K562 (cell line): ENCODE data around the gene RACGAP1. TPM values are rescaled to one million over a fixed set of nuclear protein-coding genes. Genes with fewer than 3 reads are reported as not detected.
A peak's percentile ranks its signal among the peaks of the same experiment; 100 is the strongest.

ENCODE experiments used
- ATAC-seq: fragments of 200-7000 bp; cut with Tn5 transposase; 3 replicates; pipeline ENCODE4 v1.9.1; 2020; ENCODE audit warnings: moderate library complexity
- BruUV-seq: library from RNA; stranded (reverse); fragments of 400-500 nt; replicated peaks from 2 replicates; lab custom pipeline; 2021; lab: Mats Ljungman, UMichigan
- CTCF ChIA-PET: fragments of 300-600 bp; formaldehyde crosslinking; extraction: SDS; loops from one replicate; lab custom pipeline; 2021; ENCODE audit warnings: low intra/inter-chr PET ratio; lab: Yijun Ruan, JAX
- POLR2A ChIA-PET: fragments of 300-600, 350-650 bp; sonication (Branson Sonifier 250); formaldehyde crosslinking; extraction: SDS; loops from one replicate; lab custom pipeline; 2021; ENCODE audit warnings: antibody characterized with exemption, inconsistent platforms; lab: Yijun Ruan, JAX
- DNase-seq, 4 experiments: peaks; one replicate each; pipeline versions ENCODE4 v3.0.0 to v3.0.0-alpha.2; 2011 to 2018; ENCODE audit warnings: low spot score in 3 of 4, mixed read lengths in 3 of 4; ENCODE audit errors: extremely low read depth in 1 of 4
- FAIRE-seq: peaks from 2 replicates; lab custom pipeline; 2011; peaks lifted over from hg19 to GRCh38; lab: Jason Lieb, UNC
- H2AFZ ChIP-seq: 2 replicates; pipeline ENCODE4 v1.6.0; 2011; ENCODE audit warnings: low read depth, low read length, control low read depth, inconsistent platforms
- H3K27ac ChIP-seq: fragments of 200-600 bp; 3 replicates; pipeline ENCODE4 v1.8.0; 2011; ENCODE audit warnings: low read depth, mild to moderate bottlenecking, control low read depth, inconsistent platforms, low read length, moderate library complexity, mixed read lengths; ENCODE audit errors: extremely low read depth
- H3K27me3 ChIP-seq, 2 experiments: fragments of 300-600 bp in 1 of 2; 2 replicates in 1 of 2; 3 replicates in 1 of 2; pipeline versions ENCODE4 v1.6.0 to v1.8.0; 2011; ENCODE audit warnings: inconsistent platforms in 2 of 2, low read length in 2 of 2, mild to moderate bottlenecking in 1 of 2, mixed read lengths in 1 of 2, moderate library complexity in 1 of 2; ENCODE audit not compliant: control insufficient read depth in 2 of 2, insufficient read depth in 2 of 2
- H3K36me3 ChIP-seq: fragments of 300-600 bp; 3 replicates; pipeline ENCODE4 v1.8.0; 2011; ENCODE audit warnings: mild to moderate bottlenecking, low read length, inconsistent platforms; ENCODE audit not compliant: control insufficient read depth, insufficient read depth
- H3K4me1 ChIP-seq, 2 experiments: fragments of 200-600 bp in 1 of 2; replicated peaks in 1 of 2; 2 replicates in 1 of 2; 3 replicates in 1 of 2; pipeline versions ENCODE4 v1.5.1 to v1.8.0; 2011; ENCODE audit warnings: inconsistent platforms in 2 of 2, low read length in 2 of 2, mild to moderate bottlenecking in 1 of 2, mixed read lengths in 1 of 2, moderate library complexity in 1 of 2; ENCODE audit not compliant: control insufficient read depth in 2 of 2, insufficient read depth in 2 of 2
- H3K4me2 ChIP-seq: 2 replicates; pipeline ENCODE4 v1.6.1; 2011; ENCODE audit warnings: low read length, control low read depth, inconsistent platforms, mixed read lengths; ENCODE audit not compliant: insufficient read depth
- H3K4me3 ChIP-seq: fragments of 200-600 bp; sonication (generic), shearing (Covaris generic); 2 replicates; pipeline ENCODE4 v1.5.1; 2016; ENCODE audit warnings: control low read depth, inconsistent platforms
- H3K79me2 ChIP-seq: fragments of 200-600 bp; 3 replicates; pipeline ENCODE4 v1.8.0; 2011; ENCODE audit warnings: low read length, inconsistent platforms; ENCODE audit not compliant: control insufficient read depth, insufficient read depth
- H3K9ac ChIP-seq, 2 experiments: 2 replicates each; pipeline versions ENCODE4 v1.6.0 to v1.6.1; 2011; ENCODE audit warnings: low read depth in 2 of 2, low read length in 2 of 2, control low read depth in 1 of 2, inconsistent platforms in 1 of 2, mild to moderate bottlenecking in 1 of 2, mixed read lengths in 1 of 2; ENCODE audit not compliant: insufficient read depth in 1 of 2
- H3K9me1 ChIP-seq: one replicate; pipeline ENCODE4 v1.6.0; 2011; ENCODE audit warnings: inconsistent platforms, mild to moderate bottlenecking, low read length, moderate library complexity; ENCODE audit not compliant: control insufficient read depth, insufficient read depth
- H3K9me3 ChIP-seq: replicated peaks from 2 replicates; pipeline ENCODE4 v1.5.1; 2011; ENCODE audit warnings: low read depth, low read length, inconsistent platforms; ENCODE audit not compliant: control insufficient read depth, insufficient read depth
- H4K20me1 ChIP-seq: replicated peaks from 2 replicates; pipeline ENCODE4 v1.6.1; 2011; ENCODE audit warnings: low read length, inconsistent platforms, mixed read lengths; ENCODE audit not compliant: control insufficient read depth, insufficient read depth
- CBFA2T2 ChIP-seq: fragments of 450-650 bp; conservative IDR thresholded peaks from 2 replicates; pipeline ENCODE4 v1.6.1; 2017; ENCODE audit warnings: mild to moderate bottlenecking
- CBFA2T3 ChIP-seq: fragments of 450-650 bp; IDR thresholded peaks from 2 replicates; pipeline ENCODE4 v1.6.1; 2017
- CEBPB ChIP-seq: fragments of 450-650 bp; IDR thresholded peaks from 2 replicates; pipeline ENCODE4 v1.6.1; 2016; ENCODE audit warnings: missing genetic modification characterization, missing compliant biosample characterization
- CEBPG ChIP-seq, 3 experiments: fragments of 200-800 bp in 1 of 3; sonication (Bioruptor generic) in 1 of 3; sonication (generic) in 1 of 3; formaldehyde crosslinking in 1 of 3; IDR thresholded peaks in 2 of 3; conservative IDR thresholded peaks in 1 of 3; 2 replicates each; pipeline versions ENCODE4 v1.6.1 to v1.8.0; 2016 to 2022; ENCODE audit warnings: missing compliant biosample characterization in 2 of 3, missing genetic modification characterization in 2 of 3, mild to moderate bottlenecking in 1 of 3, missing genetic modification reagents in 1 of 3
- DNMT1 ChIP-seq: fragments of 450-650 bp; IDR thresholded peaks from 2 replicates; pipeline ENCODE4 v1.6.1; 2016; ENCODE audit warnings: antibody characterized with exemption, mild to moderate bottlenecking
- FOXM1 ChIP-seq, 2 experiments: fragments of 450-650 bp in 1 of 2; sonication (generic) in 1 of 2; formaldehyde crosslinking in 1 of 2; IDR thresholded peaks; 2 replicates each; pipeline versions ENCODE4 v1.6.1 to v1.9.0; 2017 to 2022; ENCODE audit warnings: low read depth in 2 of 2, mild to moderate bottlenecking in 2 of 2, missing genetic modification reagents in 1 of 2, moderate library complexity in 1 of 2
- KDM1A ChIP-seq, 2 experiments: fragments of 450-650 bp; IDR thresholded peaks; 2 replicates each; pipeline ENCODE4 v1.6.1; 2016; ENCODE audit warnings: mild to moderate bottlenecking in 2 of 2
- KLF13 ChIP-seq: fragments of 450-650 bp; IDR thresholded peaks from 2 replicates; pipeline ENCODE4 v1.6.1; 2016; ENCODE audit warnings: missing genetic modification characterization, low read depth, mild to moderate bottlenecking, missing compliant biosample characterization, moderate library complexity, borderline replicate concordance
- NFE2 ChIP-seq: IDR thresholded peaks from 2 replicates; pipeline ENCODE4 v1.6.1; 2014; ENCODE audit warnings: antibody characterized with exemption, low read depth
- SAP30 ChIP-seq: fragments of 200-600 bp; sonication (generic); IDR thresholded peaks from 2 replicates; pipeline ENCODE4 v1.6.1; 2012; ENCODE audit warnings: borderline replicate concordance, low read depth, mild to moderate bottlenecking, moderate library complexity, low read length, control low read depth, inconsistent platforms; ENCODE audit not compliant: insufficient read depth, poor library complexity, severe bottlenecking
- SP2 ChIP-seq: IDR thresholded peaks from 2 replicates; pipeline ENCODE4 v1.6.1; 2011; ENCODE audit warnings: mild to moderate bottlenecking, low read depth, low read length, moderate library complexity; ENCODE audit not compliant: poor library complexity, severe bottlenecking; ENCODE audit errors: extremely low read depth
- SPI1 ChIP-seq: IDR thresholded peaks from 2 replicates; pipeline ENCODE4 v1.6.1; 2011; ENCODE audit warnings: low read depth, low read length, control low read depth, borderline replicate concordance
- TFE3 ChIP-seq: fragments of 450-650 bp; formaldehyde crosslinking; IDR thresholded peaks from 2 replicates; pipeline ENCODE4 v1.4.0; 2020; ENCODE audit warnings: mild to moderate bottlenecking, mixed read lengths
- USF1 ChIP-seq: sonication (generic); formaldehyde crosslinking; IDR thresholded peaks from 2 replicates; pipeline ENCODE4 v1.9.0; 2022; ENCODE audit warnings: mild to moderate bottlenecking, missing genetic modification reagents
- USF2 ChIP-seq: sonication (generic); formaldehyde crosslinking; IDR thresholded peaks from 2 replicates; pipeline ENCODE4 v1.5.0; 2020; ENCODE audit warnings: missing genetic modification reagents
- XRCC5 ChIP-seq: fragments of 200-400 bp; formaldehyde crosslinking; IDR thresholded peaks from 2 replicates; pipeline ENCODE4 v1.6.1; 2017; ENCODE audit warnings: low read depth, mild to moderate bottlenecking, low read length
- ZC3H11A ChIP-seq: IDR thresholded peaks from 2 replicates; pipeline ENCODE4 v1.6.1; 2012; ENCODE audit warnings: low read depth, low read length, improper control_type of control experiment
- WGBS: fragments of 100-300 bp; shearing (Covaris generic); methylation state at CpG from one replicate; pipeline ENCODE4 v1.1.6; 2016; ENCODE audit warnings: low coverage, mixed read lengths; ENCODE audit not compliant: insufficient coverage; ENCODE audit errors: missing lambda C conversion rate; 5-methylcytosine and 5-hydroxymethylcytosine counted together
- in situ Hi-C: fragments of 300-500 bp; cut with MboI; formaldehyde crosslinking; loops from 4 replicates; pipeline ENCODE4 v1.15.0; 2018; ENCODE audit warnings: inconsistent platforms, mixed read lengths
- intact Hi-C: fragments of 100-400 bp; cut with micrococcal nuclease; formaldehyde crosslinking; loops from 2 replicates; pipeline ENCODE4 v1.14.2; 2022
- polyA plus RNA-seq, 8 experiments: library from polyadenylated mRNA; depleted of rRNA in 4 of 8; stranded (reverse) in 5 of 8; unstranded in 3 of 8; fragments of >200 nt; fragmentation: Nextera tagmentation in 2 of 8; fragmentation: Illumina TruSeq in 1 of 8; extraction: Ambion mirVana in 2 of 8; extraction: Trizol in 1 of 8; gene quantifications; 2 replicates each; pipeline versions ENCODE4 v1.2.1 to v1.2.3, GENCODE V29; 2011 to 2014; ENCODE audit warnings: inconsistent platforms in 1 of 8, missing spikeins in 1 of 8
- total RNA-seq, 7 experiments: library from RNA; depleted of rRNA in 6 of 7; stranded (reverse); fragments of >200 nt in 6 of 7; fragmentation: Illumina TruSeq in 2 of 7; extraction: Trizol in 2 of 7; gene quantifications; 2 replicates each; pipeline versions ENCODE4 v1.2.1 to v1.2.3, GENCODE V29; 2011 to 2021; ENCODE audit warnings: low replicate concordance in 1 of 7

The RACGAP1 gene
- total and polyA plus RNA-seq, 9 of the 15 experiments (the other 6 are each of a cell fraction or from before 2014, with no cell fraction given) = 56.4 to 92.9 (median 71.8) TPM

- FAIRE-seq (peak; percentile 81), DNase-seq (peak in 2 of 4 experiments; percentile 32 to 45), ATAC-seq (peak; percentile 33; the same call in 2 of the 3 replicates)
- H3K4me2 ChIP-seq = no peak overlapping the region
- H3K4me1 ChIP-seq = peaks cover 26% of the 10 kb centered on the region in 2 experiments
- H3K4me3 ChIP-seq = no peak overlapping the region
- H4K20me1 ChIP-seq = peaks cover 5% of the 10 kb centered on the region
- no TSS peak for BruUV-seq
- intact Hi-C loops (loop anchor here (5.0 kb wide), 1 partner anchor 45 kb away; the partner anchor contains the start of gene RACGAP1), in situ Hi-C loops (no loop called here)
- H3K9me1 ChIP-seq = no peaks in the 10 kb centered on the region
- H3K36me3 ChIP-seq = peaks cover 19% of the 10 kb centered on the region; the same call in 2 of the 3 replicates
- H3K79me2 ChIP-seq = no peaks in the 10 kb centered on the region
- H3K27ac ChIP-seq = no peak overlapping the region
- POLR2A ChIA-PET = interaction anchor here (0.5 to 2.1 kb wide), 8 partner anchors 8 to 255 kb away, joined by 3 to 14 read pairs (median 6); no protein-coding TSS in a partner anchor
- 0 out of 4 replicates have a peak overlapping the region, but pooled peaks of 1 of the 2 experiments have one; percentile 37 for H3K9ac ChIP-seq
- no peaks in the 10 kb centered on the region for H3K9me3 ChIP-seq
- no peak overlapping the region for H2AFZ ChIP-seq
- CTCF ChIA-PET = interaction anchor here (0.6 kb wide), 1 partner anchor 11 kb away, joined by 5 read pairs; no protein-coding TSS in a partner anchor
- no peaks in the 10 kb centered on the region for H3K27me3 ChIP-seq
- 52% methylated on average over 6 of the region's 7 CpGs for WGBS
- TF ChIP-seq NFE2 (no peak), CEBPG (CRISPR knock-in tag; IDR thresholded peaks at IDR 0.05) (peak; percentile 68), CEBPG (tag; conservative IDR thresholded peaks at IDR 0.05 in 1 of 2, IDR thresholded peaks at IDR 0.05 in 1 of 2) (peak; percentile 31 to 73; a peak in 3 of 4 replicates), KDM1A (IDR thresholded peaks at IDR 0.05) (peak; percentile 9 to 49; a peak in 3 of 4 replicates), SPI1 (peak; percentile 16; the same call in 1 of the 2 replicates), USF2 (CRISPR knock-in tag) (peak; percentile 41), FOXM1 (IDR thresholded peaks at IDR 0.05; ENCODE audit: low read depth) (no peak), FOXM1 (CRISPR knock-in tag; IDR thresholded peaks at IDR 0.05; ENCODE audit: low read depth) (no peak), CBFA2T3 (peak; percentile 79), XRCC5 (no peak), CEBPB (tag) (peak; percentile 90), CBFA2T2 (peak; percentile 70), ZC3H11A (no peak), KLF13 (tag) (no peak), SP2 (no peak), TFE3 (CRISPR knock-in tag) (peak; percentile 52), USF1 (CRISPR knock-in tag) (0 out of 2 replicates have a peak, but pooled peaks have one; percentile 31), DNMT1 (no peak), SAP30 (no peak)
These were observed 42.8 kb downstream of the RACGAP1 start for GRCh38 chr12:49982246-49983087.
